Effector memory CD8-positive, alpha-beta T cell (primary cell): ENCODE measurements around the gene CREB5.
"Not testable (repeated sequence)": the region's sequence is repeated elsewhere in the genome, so short reads cannot be mapped to it uniquely, and the experiment has no call there.

Source experiments
- ATAC-seq: fragments of 150-1000 bp; cut with Tn5 transposase; replicated peaks from 2 replicates; pipeline ENCODE4 v1.10.0; 2021; ENCODE audit warnings: mild to moderate bottlenecking, moderate library complexity
- DNase-seq, 3 experiments: peaks; one replicate each; pipeline ENCODE4 v3.0.0; 2021
- H3K27ac Mint-ChIP-seq, 2 donors: one replicate each; pipeline ENCODE4 v1.8.0; 2022; ENCODE audit warnings: mild to moderate bottlenecking in 2 of 2, mixed read lengths in 2 of 2, moderate library complexity in 2 of 2
- H3K27me3 Mint-ChIP-seq, 2 donors: one replicate each; pipeline ENCODE4 v1.8.0; 2022; ENCODE audit warnings: mixed read lengths in 2 of 2
- H3K36me3 Mint-ChIP-seq: one replicate; pipeline ENCODE4 v1.8.0; 2022; ENCODE audit warnings: mild to moderate bottlenecking, moderate library complexity, mixed read lengths; ENCODE audit not compliant: insufficient read depth
- H3K4me1 Mint-ChIP-seq, 2 donors: one replicate each; pipeline ENCODE4 v1.8.0; 2022; ENCODE audit warnings: low read depth in 2 of 2, mixed read lengths in 2 of 2
- H3K4me3 Mint-ChIP-seq, 2 donors: one replicate each; pipeline ENCODE4 v1.8.0; 2022; ENCODE audit warnings: mild to moderate bottlenecking in 2 of 2, mixed read lengths in 2 of 2, moderate library complexity in 2 of 2
- H3K9me3 Mint-ChIP-seq, 2 donors: one replicate each; pipeline ENCODE4 v1.8.0; 2022; ENCODE audit warnings: mixed read lengths in 2 of 2

Gene CREB5

GRCh38 chr7:28602282-28602681 lies 190.0 kb downstream of the CREB5 start:
- Mint-ChIP-seq H3K27ac (no peak overlapping the region), H3K36me3 (no peaks in the 10 kb centered on the region), H3K27me3 (peaks cover 7 to 9% of the 10 kb centered on the region in 2 donors), H3K9me3 (no peaks in the 10 kb centered on the region), H3K4me3 (no peak overlapping the region), H3K4me1 (no peaks in the 10 kb centered on the region)
- ATAC-seq, result no peak
- DNase-seq, result no peak

- H3K27ac Mint-ChIP-seq, result no peak overlapping the region
- peaks cover 3% of the 10 kb centered on the region for H3K36me3 Mint-ChIP-seq
- H3K4me1 Mint-ChIP-seq, result no peaks in the 10 kb centered on the region
- H3K27me3 Mint-ChIP-seq, result peaks cover 19 to 24% of the 10 kb centered on the region in 2 donors
- no peak for ATAC-seq
- H3K4me3 Mint-ChIP-seq, result no peak overlapping the region
- DNase-seq, result no peak
- H3K9me3 Mint-ChIP-seq, result no peaks in the 10 kb centered on the region
Observed at GRCh38 chr7:28605427-28606085, 193.2 kb downstream of the CREB5 start.

DNA sequence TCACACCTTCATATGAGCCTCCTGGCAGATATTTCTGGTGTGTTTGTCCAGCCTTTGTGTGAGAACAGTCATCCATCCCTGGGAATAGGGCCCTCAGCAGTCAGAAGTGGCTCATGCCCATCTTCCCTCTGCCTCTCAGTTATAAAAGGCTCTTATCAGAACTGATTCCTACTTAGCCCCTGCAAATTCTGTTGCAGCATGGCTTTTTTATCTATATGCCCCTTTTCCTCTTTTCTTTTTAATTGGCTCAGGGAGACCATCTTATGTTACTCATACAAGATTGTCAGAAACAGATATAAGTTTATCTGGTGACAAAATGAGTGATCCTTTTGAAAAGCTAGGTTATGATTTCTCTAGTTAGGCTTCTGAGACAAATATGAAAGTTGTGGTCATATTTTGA lies 194.1 kb downstream of the CREB5 start:
- H3K36me3 Mint-ChIP-seq, result peaks cover 3% of the 10 kb centered on the region

DNA sequence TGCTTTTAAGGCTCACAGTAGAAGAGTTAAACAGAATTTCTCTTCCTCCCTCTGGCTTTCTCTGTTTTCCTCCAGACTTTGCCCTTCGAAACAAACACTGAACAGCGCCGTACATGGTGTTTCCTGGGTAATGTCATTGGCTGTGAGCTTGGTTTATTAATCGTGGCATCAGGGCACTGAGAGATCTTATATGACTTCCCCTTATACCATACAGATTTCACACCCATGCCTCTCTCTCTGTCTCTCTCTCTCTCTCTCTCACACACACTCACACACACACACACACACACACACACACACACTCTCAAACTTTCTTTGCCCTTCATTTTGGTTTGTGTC lies 195.5 kb downstream of the CREB5 start:
- Mint-ChIP-seq H3K4me3 (no peak overlapping the region), H3K9me3 (no peaks in the 10 kb centered on the region), H3K27me3 (peaks cover 10 to 33% of the 10 kb centered on the region in 2 donors), H3K27ac (no peak overlapping the region), H3K4me1 (no peaks in the 10 kb centered on the region), H3K36me3 (peaks cover 3% of the 10 kb centered on the region)
- DNase-seq (no peak), ATAC-seq (no peak)

More for the DNA sequence above, 194.1 kb downstream of the CREB5 start:
- peaks cover 11 to 28% of the 10 kb centered on the region in 2 donors for H3K27me3 Mint-ChIP-seq
- no peak overlapping the region for H3K27ac Mint-ChIP-seq
- no peaks in the 10 kb centered on the region for H3K9me3 Mint-ChIP-seq
- H3K4me3 Mint-ChIP-seq, result no peak overlapping the region
- DNase-seq (no peak), ATAC-seq (no peak)
- no peaks in the 10 kb centered on the region for H3K4me1 Mint-ChIP-seq

DNA sequence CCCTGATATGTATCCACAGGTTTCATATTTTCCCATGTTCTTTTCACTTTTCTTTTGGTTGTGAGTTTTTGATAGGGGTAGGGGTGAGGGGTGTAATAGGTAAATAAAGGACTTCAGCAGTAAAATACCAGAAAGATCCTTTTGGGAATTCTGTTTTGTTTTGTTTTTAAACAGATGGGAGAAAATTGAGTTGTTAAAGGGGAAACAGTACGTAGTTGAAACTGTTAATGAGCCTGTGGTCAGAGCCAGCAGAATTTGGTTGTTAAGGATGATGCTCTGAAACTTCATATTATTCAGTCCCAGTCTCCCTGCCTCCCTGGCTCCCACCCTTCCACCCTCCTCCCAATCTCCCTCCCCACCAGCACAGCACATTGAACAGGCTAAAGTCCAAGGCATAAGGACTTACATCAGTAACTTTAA lies 195.9 kb downstream of the CREB5 start:
- H3K27ac Mint-ChIP-seq, result no peak overlapping the region
- no peak for ATAC-seq
- H3K4me3 Mint-ChIP-seq, result no peak overlapping the region
- no peaks in the 10 kb centered on the region for H3K4me1 Mint-ChIP-seq
- H3K36me3 Mint-ChIP-seq, result peaks cover 3% of the 10 kb centered on the region
- peaks cover 10 to 33% of the 10 kb centered on the region in 2 donors for H3K27me3 Mint-ChIP-seq
- no peak for DNase-seq
- no peaks in the 10 kb centered on the region for H3K9me3 Mint-ChIP-seq

DNA sequence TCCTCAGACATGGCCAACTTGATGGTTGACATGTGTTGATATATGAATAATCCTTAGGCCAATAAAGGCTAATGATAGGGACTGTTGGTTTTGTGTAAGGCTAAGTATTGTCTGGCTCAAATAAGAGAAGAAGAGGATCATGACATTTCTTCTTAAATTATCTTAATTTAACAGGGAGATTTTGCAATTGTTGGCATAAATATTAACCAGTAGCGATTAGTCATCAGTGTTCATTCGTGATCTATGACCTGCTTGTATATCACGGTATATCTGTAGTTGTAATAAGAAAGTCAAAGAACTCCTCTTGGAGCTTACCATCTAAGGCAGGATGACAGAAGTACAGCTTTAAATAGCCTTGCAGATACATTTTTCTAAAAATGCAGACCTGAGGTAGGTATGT lies 196.4 kb downstream of the CREB5 start:
- no peaks in the 10 kb centered on the region for H3K9me3 Mint-ChIP-seq
- H3K36me3 Mint-ChIP-seq, result peaks cover 3% of the 10 kb centered on the region
- no peaks in the 10 kb centered on the region for H3K4me1 Mint-ChIP-seq
- no peak overlapping the region for H3K27ac Mint-ChIP-seq
- DNase-seq, result no peak
- no peak overlapping the region for H3K4me3 Mint-ChIP-seq
- peaks cover 10 to 33% of the 10 kb centered on the region in 2 donors for H3K27me3 Mint-ChIP-seq
- ATAC-seq, result no peak

- no peak overlapping the region for H3K27ac Mint-ChIP-seq
- no peak overlapping the region for H3K4me3 Mint-ChIP-seq
- peaks cover 10 to 33% of the 10 kb centered on the region in 2 donors for H3K27me3 Mint-ChIP-seq
- peaks cover 3% of the 10 kb centered on the region for H3K36me3 Mint-ChIP-seq
- DNase-seq, result no peak
- ATAC-seq, result no peak
- no peaks in the 10 kb centered on the region for H3K4me1 Mint-ChIP-seq
- no peaks in the 10 kb centered on the region for H3K9me3 Mint-ChIP-seq
Observed at GRCh38 chr7:28609608-28610007, 197.3 kb downstream of the CREB5 start.

DNA sequence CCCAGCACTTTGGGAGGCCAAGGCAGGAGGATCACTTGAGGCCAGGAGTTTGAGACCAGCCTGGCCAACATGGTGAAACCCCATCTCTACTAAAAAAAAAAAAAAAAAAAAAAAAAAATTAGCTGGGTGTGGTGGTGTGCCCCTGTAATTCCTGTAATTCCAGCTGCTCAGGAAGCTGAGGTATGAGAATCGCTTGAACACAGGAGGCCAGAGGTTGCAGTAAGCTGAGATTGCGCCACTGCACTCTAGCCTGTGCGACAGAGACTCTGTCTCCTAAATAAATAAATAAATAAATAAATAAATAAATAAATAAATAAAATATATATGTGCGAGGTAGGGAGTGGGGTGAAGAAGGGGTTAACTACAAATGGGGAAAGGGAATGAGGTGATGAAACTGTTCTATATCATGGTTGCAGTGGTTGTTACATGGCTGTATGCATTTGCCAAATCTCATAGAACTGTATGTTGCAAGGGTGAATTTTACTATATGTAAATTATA lies 199.1 kb downstream of the CREB5 start:
- H3K4me3 Mint-ChIP-seq, ATAC-seq, DNase-seq, H3K27ac Mint-ChIP-seq, H3K9me3 Mint-ChIP-seq, H3K36me3 Mint-ChIP-seq, H3K4me1 Mint-ChIP-seq: not testable (repeated sequence)
- H3K27me3 Mint-ChIP-seq, result peaks cover 10 to 33% of the 10 kb centered on the region in 2 donors

DNA sequence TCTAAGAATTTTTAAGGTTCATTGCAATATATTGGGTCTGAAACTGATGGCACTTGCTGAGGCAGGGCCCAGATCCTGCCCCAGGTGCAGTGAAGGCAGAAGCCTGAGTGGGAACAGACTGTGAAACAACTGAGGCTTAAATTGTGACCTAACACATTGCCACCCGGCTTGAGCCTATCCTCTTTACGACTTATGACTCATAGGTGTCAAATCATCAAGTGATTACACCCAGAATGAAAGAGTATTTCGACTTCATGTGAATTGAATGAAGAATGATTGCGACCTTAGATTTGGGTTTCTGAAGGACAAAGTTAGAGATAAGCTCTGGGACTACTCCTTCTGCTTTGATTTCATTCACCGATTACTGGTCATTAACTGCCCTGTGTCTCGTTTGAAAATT lies 200.9 kb downstream of the CREB5 start:
- H3K4me1 Mint-ChIP-seq, result no peaks in the 10 kb centered on the region
- H3K27me3 Mint-ChIP-seq, result peaks cover 10 to 27% of the 10 kb centered on the region in 2 donors
- H3K9me3 Mint-ChIP-seq, result no peaks in the 10 kb centered on the region
- peaks cover 3% of the 10 kb centered on the region for H3K36me3 Mint-ChIP-seq
- no peak for DNase-seq
- no peak overlapping the region for H3K27ac Mint-ChIP-seq
- no peak for ATAC-seq
- no peak overlapping the region for H3K4me3 Mint-ChIP-seq

- Mint-ChIP-seq H3K9me3 (no peaks in the 10 kb centered on the region), H3K4me1 (no peaks in the 10 kb centered on the region), H3K36me3 (peaks cover 1% of the 10 kb centered on the region), H3K4me3 (no peak overlapping the region), H3K27me3 (peaks cover 0 to 13% of the 10 kb centered on the region in 2 donors), H3K27ac (no peak overlapping the region)
- ATAC-seq (no peak), DNase-seq (no peak)
Observed at GRCh38 chr7:28615091-28615490, 202.8 kb downstream of the CREB5 start.

DNA sequence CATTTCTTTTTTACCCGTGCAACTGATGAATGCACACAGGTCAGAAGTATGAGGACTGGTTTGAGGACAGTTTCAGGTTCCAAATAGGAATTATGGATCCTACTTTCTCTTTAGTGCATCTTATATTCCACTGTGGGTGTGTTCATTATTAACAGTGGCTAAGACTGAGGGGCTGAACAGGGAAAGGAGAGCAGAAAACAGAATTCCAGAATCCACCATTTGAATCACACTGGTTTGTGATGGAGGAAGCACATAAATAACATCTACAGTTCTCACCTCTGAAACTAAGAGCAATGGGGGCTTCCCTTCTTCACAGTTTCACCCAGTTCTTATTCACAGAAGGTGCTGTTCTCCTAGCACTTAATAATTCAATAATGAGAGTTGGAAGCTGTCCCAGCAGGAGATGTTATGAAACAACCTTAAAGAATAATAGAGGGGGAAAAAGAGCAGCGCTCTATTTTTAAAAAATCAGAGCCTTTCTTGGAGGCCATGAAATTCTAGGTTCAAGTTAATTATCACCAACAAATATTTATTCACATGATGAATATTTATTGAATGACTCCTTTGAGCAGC lies 205.1 kb downstream of the CREB5 start:
- Mint-ChIP-seq H3K9me3 (no peaks in the 10 kb centered on the region), H3K4me3 (no peak overlapping the region), H3K27me3 (peaks cover 7 to 8% of the 10 kb centered on the region in 2 donors), H3K4me1 (no peaks in the 10 kb centered on the region), H3K36me3 (no peaks in the 10 kb centered on the region), H3K27ac (no peak overlapping the region)
- DNase-seq (no peak), ATAC-seq (no peak)

- Mint-ChIP-seq H3K27me3 (peaks cover 7 to 8% of the 10 kb centered on the region in 2 donors), H3K36me3 (no peaks in the 10 kb centered on the region), H3K4me1 (no peaks in the 10 kb centered on the region), H3K4me3 (no peak overlapping the region), H3K27ac (no peak overlapping the region), H3K9me3 (no peaks in the 10 kb centered on the region)
- DNase-seq (no peak), ATAC-seq (no peak)
Observed at GRCh38 chr7:28618383-28618782, 206.1 kb downstream of the CREB5 start.

DNA sequence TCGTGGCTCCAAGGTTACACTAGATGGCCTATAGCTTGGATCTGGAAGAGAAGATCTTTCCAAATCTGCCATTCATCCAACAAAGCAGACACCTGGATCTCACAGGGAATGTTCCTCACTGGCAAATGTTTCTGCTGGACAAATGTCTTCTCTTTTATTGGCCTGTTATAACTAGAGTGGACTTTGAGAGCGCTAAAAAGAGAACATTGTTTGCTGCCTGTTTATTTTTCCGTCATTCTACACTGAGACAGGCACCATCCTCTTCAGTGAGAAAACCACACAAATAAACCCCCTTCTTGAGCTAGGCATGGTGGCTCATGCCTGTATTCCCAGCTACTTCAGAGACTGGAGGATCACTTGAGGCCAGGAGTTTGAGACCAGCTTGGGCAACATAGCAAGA lies 206.9 kb downstream of the CREB5 start:
- ATAC-seq (no peak), DNase-seq (no peak)
- Mint-ChIP-seq H3K4me3 (no peak overlapping the region), H3K4me1 (no peaks in the 10 kb centered on the region), H3K9me3 (no peaks in the 10 kb centered on the region), H3K27me3 (peaks cover 7 to 8% of the 10 kb centered on the region in 2 donors), H3K27ac (no peak overlapping the region), H3K36me3 (no peaks in the 10 kb centered on the region)

DNA sequence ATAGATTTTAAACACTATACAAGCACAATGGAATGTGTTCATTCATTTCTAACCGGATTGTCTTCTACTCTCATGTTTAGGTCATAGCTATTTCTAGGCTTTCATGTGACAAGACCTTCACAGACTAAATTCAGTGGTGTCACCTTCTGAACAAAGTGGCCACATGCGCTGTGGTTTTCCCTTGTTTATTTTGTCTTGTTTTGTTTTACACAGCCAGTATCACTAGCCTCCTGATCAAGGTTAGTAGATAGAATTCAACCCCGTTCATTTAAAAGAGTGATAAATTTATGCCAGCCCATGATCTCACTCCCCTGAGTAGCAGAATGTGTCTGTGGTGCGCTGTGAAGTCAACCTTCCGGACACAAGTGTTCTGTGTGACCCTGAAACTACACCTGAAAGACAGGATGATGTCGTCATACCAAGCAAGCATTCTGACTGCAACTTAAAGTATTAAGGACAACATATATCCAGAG lies 209.1 kb downstream of the CREB5 start:
- ATAC-seq (no peak), DNase-seq (no peak)
- H3K4me1 Mint-ChIP-seq, result no peaks in the 10 kb centered on the region
- H3K27ac Mint-ChIP-seq, result no peak overlapping the region
- peaks cover 8 to 12% of the 10 kb centered on the region in 2 donors for H3K27me3 Mint-ChIP-seq
- H3K4me3 Mint-ChIP-seq, result no peak overlapping the region
- H3K9me3 Mint-ChIP-seq, result no peaks in the 10 kb centered on the region
- no peaks in the 10 kb centered on the region for H3K36me3 Mint-ChIP-seq
